HepG2 (cell line): ENCODE data around the gene MACROD2. TPM values are rescaled to one million over a fixed set of nuclear protein-coding genes. Genes with fewer than 3 reads are reported as not detected.

Experiments used
- HNF4A ChIP-seq: sonication (generic); formaldehyde crosslinking; IDR thresholded peaks from 2 replicates; pipeline ENCODE4 v1.4.0; 2020; ENCODE audit warnings: missing genetic modification reagents
- KLF16 ChIP-seq, 2 experiments: sonication (generic) in 1 of 2; formaldehyde crosslinking in 1 of 2; IDR thresholded peaks; 2 replicates each; pipeline versions ENCODE4 v1.6.1 to v1.8.0; 2016 to 2023; ENCODE audit warnings: missing genetic modification reagents in 2 of 2, missing compliant biosample characterization in 1 of 2
- MAFG ChIP-seq: sonication (generic); formaldehyde crosslinking; IDR thresholded peaks from 2 replicates; pipeline ENCODE4 v1.5.1; 2020; ENCODE audit warnings: mild to moderate bottlenecking, missing genetic modification reagents
- MBNL3 ChIP-seq: fragments of 250-450 bp; sonication (Bioruptor Pico); conservative IDR thresholded peaks from 2 replicates; pipeline ENCODE4 v1.8.0; 2022; ENCODE audit warnings: mild to moderate bottlenecking, inconsistent platforms
- RNF2 ChIP-seq: fragments of 450-650 bp; conservative IDR thresholded peaks from 2 replicates; pipeline ENCODE4 v1.6.1; 2016; ENCODE audit warnings: low read depth
- SALL1 ChIP-seq: sonication (generic); formaldehyde crosslinking; IDR thresholded peaks from 2 replicates; pipeline ENCODE4 v1.8.0; 2022; ENCODE audit warnings: mild to moderate bottlenecking, missing genetic modification reagents
- SOX5 ChIP-seq: IDR thresholded peaks from 2 replicates; pipeline ENCODE4 v1.6.1; 2016; ENCODE audit warnings: borderline replicate concordance
- ZKSCAN8 ChIP-seq: IDR thresholded peaks from 2 replicates; pipeline ENCODE4 v1.6.1; 2016; ENCODE audit warnings: borderline replicate concordance, missing genetic modification reagents, missing compliant biosample characterization
- ZNF629 ChIP-seq: sonication (generic); formaldehyde crosslinking; conservative IDR thresholded peaks from 2 replicates; pipeline ENCODE4 v1.5.0; 2020; ENCODE audit warnings: missing genetic modification reagents
- ZNF724P ChIP-seq: sonication (generic); formaldehyde crosslinking; IDR thresholded peaks from 2 replicates; pipeline ENCODE4 v1.8.0; 2022; ENCODE audit warnings: missing genetic modification reagents, borderline replicate concordance
- ZNF879 ChIP-seq: sonication (generic); formaldehyde crosslinking; IDR thresholded peaks from 2 replicates; pipeline ENCODE4 v1.8.1; 2023; ENCODE audit warnings: missing genetic modification reagents
- polyA plus RNA-seq, 8 experiments: library from polyadenylated mRNA; depleted of rRNA in 3 of 8; stranded (reverse) in 7 of 8; unstranded in 1 of 8; fragments of >200 nt; fragmentation: Illumina TruSeq in 4 of 8; extraction: Trizol in 4 of 8; gene quantifications; 2 replicates each; pipeline versions ENCODE4 v1.2.1 to v1.2.3, GENCODE V29; 2011 to 2016; ENCODE audit warnings: low read depth in 4 of 8, missing spikeins in 1 of 8, mixed read lengths in 1 of 8; ENCODE audit not compliant: insufficient read depth in 1 of 8
- total RNA-seq, 5 experiments: library from RNA; depleted of rRNA; stranded (reverse); fragments of >200 nt; fragmentation: Illumina TruSeq; extraction: Trizol; gene quantifications; 2 replicates each; pipeline ENCODE4 v1.2.3, GENCODE V29; 2016; ENCODE audit warnings: low read depth in 1 of 5
- TF ChIP-seq, protein P1 (sequence below): sonication (generic); formaldehyde crosslinking; IDR thresholded peaks from 2 replicates; pipeline ENCODE4 v1.4.0; 2020; ENCODE audit warnings: mild to moderate bottlenecking, missing genetic modification reagents
- TF ChIP-seq, protein P2 (sequence below): IDR thresholded peaks from 2 replicates; pipeline ENCODE4 v1.6.1; 2012; ENCODE audit warnings: inconsistent platforms
- TF ChIP-seq, protein P3 (sequence below): sonication (generic); formaldehyde crosslinking; IDR thresholded peaks from 2 replicates; pipeline ENCODE4 v1.5.1; 2020; ENCODE audit warnings: mild to moderate bottlenecking, moderate library complexity, missing genetic modification reagents
- TF ChIP-seq, protein P4 (sequence below), 2 experiments: sonication (generic) in 1 of 2; formaldehyde crosslinking in 1 of 2; IDR thresholded peaks; 2 replicates each; pipeline versions ENCODE4 v1.4.0 to v1.6.1; 2016 to 2020; ENCODE audit warnings: borderline replicate concordance in 1 of 2, low read depth in 1 of 2, mild to moderate bottlenecking in 1 of 2, missing genetic modification reagents in 1 of 2
- TF ChIP-seq, protein P5 (sequence below): sonication (generic); formaldehyde crosslinking; IDR thresholded peaks from 2 replicates; pipeline ENCODE4 v1.4.0; 2020; ENCODE audit warnings: mild to moderate bottlenecking, missing genetic modification reagents

The MACROD2 gene
- total and polyA plus RNA-seq, 2 of the 13 experiments (the other 11 are each of a cell fraction or from before 2014, with no cell fraction given), result 0.13 to 0.51 TPM

DNA sequence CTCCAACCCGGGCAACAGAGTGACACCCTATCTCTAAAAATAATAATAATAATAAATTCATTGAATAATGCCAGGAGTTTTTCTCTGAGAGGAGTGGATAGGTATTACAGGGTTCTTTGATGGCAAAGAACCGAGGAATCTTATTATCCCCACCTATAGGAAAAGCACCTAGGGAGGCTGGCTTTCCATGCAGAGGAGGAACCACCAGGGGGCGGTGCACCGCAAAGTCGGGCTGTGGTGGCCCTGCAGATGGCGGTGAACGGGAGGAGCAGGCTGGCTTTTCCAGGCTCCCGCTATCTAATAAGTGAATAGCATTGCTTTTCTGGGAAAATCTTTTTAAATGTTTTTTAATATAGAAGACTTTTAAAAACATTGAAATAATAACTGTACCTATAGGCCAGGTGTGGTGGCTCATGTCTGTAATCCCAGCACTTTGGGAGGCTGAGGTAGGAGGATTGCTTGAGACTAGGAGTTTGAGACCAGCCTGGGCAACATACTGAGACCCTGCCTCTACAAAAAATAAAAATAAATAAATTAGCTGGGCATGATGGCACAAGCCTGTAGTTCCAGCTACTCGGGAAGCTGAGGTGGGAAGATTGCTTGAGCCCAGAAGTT is 1713.8 kb downstream of the MACROD2 start (continued):
- TF ChIP-seq KLF16 (CRISPR knock-in tag; IDR thresholded peaks at IDR 0.05) (no peak), SOX5 (CRISPR knock-in tag) (no peak), ZNF724P (CRISPR knock-in tag) (no peak), HNF4A (no peak), ZKSCAN8 (CRISPR knock-in tag) (no peak), MAFG (no peak), RNF2 (no peak), SALL1 (peak; percentile 50; the same call in 1 of the 2 replicates), ZNF879 (no peak), MBNL3 (CRISPR knock-in tag) (no peak), ZNF629 (CRISPR knock-in tag) (no peak)
- TF ChIP-seq, protein P1, sequence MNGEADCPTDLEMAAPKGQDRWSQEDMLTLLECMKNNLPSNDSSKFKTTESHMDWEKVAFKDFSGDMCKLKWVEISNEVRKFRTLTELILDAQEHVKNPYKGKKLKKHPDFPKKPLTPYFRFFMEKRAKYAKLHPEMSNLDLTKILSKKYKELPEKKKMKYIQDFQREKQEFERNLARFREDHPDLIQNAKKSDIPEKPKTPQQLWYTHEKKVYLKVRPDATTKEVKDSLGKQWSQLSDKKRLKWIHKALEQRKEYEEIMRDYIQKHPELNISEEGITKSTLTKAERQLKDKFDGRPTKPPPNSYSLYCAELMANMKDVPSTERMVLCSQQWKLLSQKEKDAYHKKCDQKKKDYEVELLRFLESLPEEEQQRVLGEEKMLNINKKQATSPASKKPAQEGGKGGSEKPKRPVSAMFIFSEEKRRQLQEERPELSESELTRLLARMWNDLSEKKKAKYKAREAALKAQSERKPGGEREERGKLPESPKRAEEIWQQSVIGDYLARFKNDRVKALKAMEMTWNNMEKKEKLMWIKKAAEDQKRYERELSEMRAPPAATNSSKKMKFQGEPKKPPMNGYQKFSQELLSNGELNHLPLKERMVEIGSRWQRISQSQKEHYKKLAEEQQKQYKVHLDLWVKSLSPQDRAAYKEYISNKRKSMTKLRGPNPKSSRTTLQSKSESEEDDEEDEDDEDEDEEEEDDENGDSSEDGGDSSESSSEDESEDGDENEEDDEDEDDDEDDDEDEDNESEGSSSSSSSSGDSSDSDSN (CRISPR knock-in tag), result no peak
- TF ChIP-seq, protein P2, sequence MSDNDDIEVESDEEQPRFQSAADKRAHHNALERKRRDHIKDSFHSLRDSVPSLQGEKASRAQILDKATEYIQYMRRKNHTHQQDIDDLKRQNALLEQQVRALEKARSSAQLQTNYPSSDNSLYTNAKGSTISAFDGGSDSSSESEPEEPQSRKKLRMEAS, result no peak
- TF ChIP-seq, protein P3, sequence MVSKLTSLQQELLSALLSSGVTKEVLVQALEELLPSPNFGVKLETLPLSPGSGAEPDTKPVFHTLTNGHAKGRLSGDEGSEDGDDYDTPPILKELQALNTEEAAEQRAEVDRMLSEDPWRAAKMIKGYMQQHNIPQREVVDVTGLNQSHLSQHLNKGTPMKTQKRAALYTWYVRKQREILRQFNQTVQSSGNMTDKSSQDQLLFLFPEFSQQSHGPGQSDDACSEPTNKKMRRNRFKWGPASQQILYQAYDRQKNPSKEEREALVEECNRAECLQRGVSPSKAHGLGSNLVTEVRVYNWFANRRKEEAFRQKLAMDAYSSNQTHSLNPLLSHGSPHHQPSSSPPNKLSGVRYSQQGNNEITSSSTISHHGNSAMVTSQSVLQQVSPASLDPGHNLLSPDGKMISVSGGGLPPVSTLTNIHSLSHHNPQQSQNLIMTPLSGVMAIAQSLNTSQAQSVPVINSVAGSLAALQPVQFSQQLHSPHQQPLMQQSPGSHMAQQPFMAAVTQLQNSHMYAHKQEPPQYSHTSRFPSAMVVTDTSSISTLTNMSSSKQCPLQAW, result no peak
- TF ChIP-seq, protein P4, sequence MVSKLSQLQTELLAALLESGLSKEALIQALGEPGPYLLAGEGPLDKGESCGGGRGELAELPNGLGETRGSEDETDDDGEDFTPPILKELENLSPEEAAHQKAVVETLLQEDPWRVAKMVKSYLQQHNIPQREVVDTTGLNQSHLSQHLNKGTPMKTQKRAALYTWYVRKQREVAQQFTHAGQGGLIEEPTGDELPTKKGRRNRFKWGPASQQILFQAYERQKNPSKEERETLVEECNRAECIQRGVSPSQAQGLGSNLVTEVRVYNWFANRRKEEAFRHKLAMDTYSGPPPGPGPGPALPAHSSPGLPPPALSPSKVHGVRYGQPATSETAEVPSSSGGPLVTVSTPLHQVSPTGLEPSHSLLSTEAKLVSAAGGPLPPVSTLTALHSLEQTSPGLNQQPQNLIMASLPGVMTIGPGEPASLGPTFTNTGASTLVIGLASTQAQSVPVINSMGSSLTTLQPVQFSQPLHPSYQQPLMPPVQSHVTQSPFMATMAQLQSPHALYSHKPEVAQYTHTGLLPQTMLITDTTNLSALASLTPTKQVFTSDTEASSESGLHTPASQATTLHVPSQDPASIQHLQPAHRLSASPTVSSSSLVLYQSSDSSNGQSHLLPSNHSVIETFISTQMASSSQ (IDR thresholded peaks at IDR 0.05; ENCODE audit: low read depth), result no peak
- TF ChIP-seq, protein P4 (CRISPR knock-in tag; IDR thresholded peaks at IDR 0.05; ENCODE audit: borderline replicate concordance), result no peak
- TF ChIP-seq, protein P5, sequence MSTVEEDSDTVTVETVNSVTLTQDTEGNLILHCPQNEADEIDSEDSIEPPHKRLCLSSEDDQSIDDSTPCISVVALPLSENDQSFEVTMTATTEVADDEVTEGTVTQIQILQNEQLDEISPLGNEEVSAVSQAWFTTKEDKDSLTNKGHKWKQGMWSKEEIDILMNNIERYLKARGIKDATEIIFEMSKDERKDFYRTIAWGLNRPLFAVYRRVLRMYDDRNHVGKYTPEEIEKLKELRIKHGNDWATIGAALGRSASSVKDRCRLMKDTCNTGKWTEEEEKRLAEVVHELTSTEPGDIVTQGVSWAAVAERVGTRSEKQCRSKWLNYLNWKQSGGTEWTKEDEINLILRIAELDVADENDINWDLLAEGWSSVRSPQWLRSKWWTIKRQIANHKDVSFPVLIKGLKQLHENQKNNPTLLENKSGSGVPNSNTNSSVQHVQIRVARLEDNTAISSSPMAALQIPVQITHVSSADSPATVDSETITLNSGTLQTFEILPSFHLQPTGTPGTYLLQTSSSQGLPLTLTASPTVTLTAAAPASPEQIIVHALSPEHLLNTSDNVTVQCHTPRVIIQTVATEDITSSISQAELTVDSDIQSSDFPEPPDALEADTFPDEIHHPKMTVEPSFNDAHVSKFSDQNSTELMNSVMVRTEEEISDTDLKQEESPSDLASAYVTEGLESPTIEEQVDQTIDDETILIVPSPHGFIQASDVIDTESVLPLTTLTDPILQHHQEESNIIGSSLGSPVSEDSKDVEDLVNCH (CRISPR knock-in tag), result no peak
